Colonic mucosa (tissue), 4 donors: ENCODE results near the gene MYO1A. TPM values are rescaled to one million over a fixed set of nuclear protein-coding genes. Genes with fewer than 3 reads are reported as not detected.

ENCODE experiments used
- DNase-seq: peaks from one replicate; pipeline ENCODE4 v3.0.0-alpha.2; 2020
- H3K27ac ChIP-seq: fragments of 200-600 bp; one replicate; pipeline ENCODE4 v1.8.0; 2021
- H3K27me3 ChIP-seq: fragments of 200-600 bp; one replicate; pipeline ENCODE4 v1.8.0; 2021
- H3K36me3 ChIP-seq: fragments of 200-600 bp; one replicate; pipeline ENCODE4 v1.8.0; 2021
- H3K4me1 ChIP-seq: fragments of 200-600 bp; one replicate; pipeline ENCODE4 v1.8.0; 2021; ENCODE audit warnings: mild to moderate bottlenecking
- H3K4me3 ChIP-seq: fragments of 200-600 bp; one replicate; pipeline ENCODE4 v1.8.0; 2021
- H3K9ac ChIP-seq, 2 donors: one replicate each; pipeline ENCODE4 v1.7.0; 2013; ENCODE audit warnings: control low read depth in 2 of 2, low read depth in 2 of 2, low read length in 2 of 2
- H3K9me3 ChIP-seq: fragments of 200-600 bp; one replicate; pipeline ENCODE4 v1.8.0; 2021
- intact Hi-C: fragments of 100-400 bp; cut with DNase I; formaldehyde crosslinking; loops from one replicate; pipeline ENCODE4 v1.14.1; 2022
- total RNA-seq, 2 donors: library from RNA; stranded (reverse); fragmentation: NEBNext Ultra II Directional in 1 of 2; extraction: Animal tissue kit (Norgen Biotek cat#: 25700) in 1 of 2; gene quantifications; one replicate each; pipeline ENCODE4 v1.2.1, GENCODE V29; 2021
- TF ChIP-seq, protein P1 (sequence below): fragments of 200-600 bp; IDR thresholded peaks from one replicate; pipeline ENCODE4 v1.8.0; 2022; ENCODE audit warnings: antibody characterized with exemption, mild to moderate bottlenecking
- donor health status: healthy.
- donor health status: DM: no; HTN: no; CAD: no.
- donor health status: DM: no; HTN: no; CAD: no.

The MYO1A gene
- total RNA-seq, 2 donors from 2014 or later, result 261 to 273 TPM

DNA sequence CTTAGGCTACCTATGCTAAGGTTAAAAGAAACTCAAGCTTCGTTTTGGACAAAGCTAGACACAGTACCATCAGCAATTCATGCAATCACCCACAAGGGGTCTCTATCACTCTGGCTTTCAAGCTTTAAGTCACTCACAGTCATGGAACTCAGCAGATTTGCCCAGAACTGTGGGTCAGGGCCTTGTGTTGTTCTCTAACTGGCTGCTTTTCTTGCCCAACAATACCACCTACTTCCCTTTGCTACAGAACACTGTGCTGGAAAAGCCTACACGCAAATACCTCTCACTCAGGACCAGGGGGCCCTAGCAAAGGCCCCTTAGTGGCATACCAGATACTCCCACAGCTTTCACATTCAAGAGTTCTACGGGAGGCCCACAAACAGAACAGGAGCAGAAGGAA, 19.6 kb upstream of the MYO1A start:
- H3K4me3 ChIP-seq, result no peak overlapping the region
- intact Hi-C loops, result loop anchor here (2.0 kb wide), 1 partner anchor 43 kb away; no protein-coding TSS in a partner anchor
- no peaks in the 10 kb centered on the region for H3K27me3 ChIP-seq
- DNase-seq, result peak; percentile 73
- TF ChIP-seq, protein P1, sequence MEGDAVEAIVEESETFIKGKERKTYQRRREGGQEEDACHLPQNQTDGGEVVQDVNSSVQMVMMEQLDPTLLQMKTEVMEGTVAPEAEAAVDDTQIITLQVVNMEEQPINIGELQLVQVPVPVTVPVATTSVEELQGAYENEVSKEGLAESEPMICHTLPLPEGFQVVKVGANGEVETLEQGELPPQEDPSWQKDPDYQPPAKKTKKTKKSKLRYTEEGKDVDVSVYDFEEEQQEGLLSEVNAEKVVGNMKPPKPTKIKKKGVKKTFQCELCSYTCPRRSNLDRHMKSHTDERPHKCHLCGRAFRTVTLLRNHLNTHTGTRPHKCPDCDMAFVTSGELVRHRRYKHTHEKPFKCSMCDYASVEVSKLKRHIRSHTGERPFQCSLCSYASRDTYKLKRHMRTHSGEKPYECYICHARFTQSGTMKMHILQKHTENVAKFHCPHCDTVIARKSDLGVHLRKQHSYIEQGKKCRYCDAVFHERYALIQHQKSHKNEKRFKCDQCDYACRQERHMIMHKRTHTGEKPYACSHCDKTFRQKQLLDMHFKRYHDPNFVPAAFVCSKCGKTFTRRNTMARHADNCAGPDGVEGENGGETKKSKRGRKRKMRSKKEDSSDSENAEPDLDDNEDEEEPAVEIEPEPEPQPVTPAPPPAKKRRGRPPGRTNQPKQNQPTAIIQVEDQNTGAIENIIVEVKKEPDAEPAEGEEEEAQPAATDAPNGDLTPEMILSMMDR, result peak; percentile 84
- H3K9me3 ChIP-seq, result no peaks in the 10 kb centered on the region
- H3K27ac ChIP-seq, result no peak overlapping the region
- H3K9ac ChIP-seq, result peak overlapping the region in 1 of 2 donors; percentile 30
- no peaks in the 10 kb centered on the region for H3K4me1 ChIP-seq
- no peaks in the 10 kb centered on the region for H3K36me3 ChIP-seq

DNA sequence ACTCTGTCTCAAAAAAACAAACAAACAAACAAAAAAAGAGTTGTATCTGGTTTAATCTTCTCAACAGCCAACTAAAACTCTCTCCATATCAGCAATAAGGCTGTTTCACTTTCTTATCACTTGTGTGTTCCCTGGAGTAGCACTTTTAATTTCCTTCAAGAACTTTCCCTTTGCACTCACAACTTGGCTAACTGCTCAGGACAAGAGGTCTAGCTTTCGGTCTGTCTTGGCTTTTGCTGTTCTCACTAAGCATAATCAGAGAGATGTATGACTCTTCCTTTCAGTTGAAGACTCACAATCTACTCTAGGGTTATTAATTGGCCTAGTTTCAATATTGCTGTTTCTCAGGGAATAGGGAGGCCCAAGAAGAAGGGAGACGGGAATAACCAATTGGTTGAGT, 16.3 kb upstream of the MYO1A start:
- Histone ChIP-seq H3K4me3 (no peak overlapping the region), H3K27me3 (no peaks in the 10 kb centered on the region), H3K9me3 (no peaks in the 10 kb centered on the region), H3K4me1 (no peaks in the 10 kb centered on the region), H3K27ac (no peak overlapping the region), H3K36me3 (no peaks in the 10 kb centered on the region), H3K9ac (no peak overlapping the region)
- intact Hi-C loops, result no loop called here
- DNase-seq, result no peak
- TF ChIP-seq, protein P1, result no peak

DNA sequence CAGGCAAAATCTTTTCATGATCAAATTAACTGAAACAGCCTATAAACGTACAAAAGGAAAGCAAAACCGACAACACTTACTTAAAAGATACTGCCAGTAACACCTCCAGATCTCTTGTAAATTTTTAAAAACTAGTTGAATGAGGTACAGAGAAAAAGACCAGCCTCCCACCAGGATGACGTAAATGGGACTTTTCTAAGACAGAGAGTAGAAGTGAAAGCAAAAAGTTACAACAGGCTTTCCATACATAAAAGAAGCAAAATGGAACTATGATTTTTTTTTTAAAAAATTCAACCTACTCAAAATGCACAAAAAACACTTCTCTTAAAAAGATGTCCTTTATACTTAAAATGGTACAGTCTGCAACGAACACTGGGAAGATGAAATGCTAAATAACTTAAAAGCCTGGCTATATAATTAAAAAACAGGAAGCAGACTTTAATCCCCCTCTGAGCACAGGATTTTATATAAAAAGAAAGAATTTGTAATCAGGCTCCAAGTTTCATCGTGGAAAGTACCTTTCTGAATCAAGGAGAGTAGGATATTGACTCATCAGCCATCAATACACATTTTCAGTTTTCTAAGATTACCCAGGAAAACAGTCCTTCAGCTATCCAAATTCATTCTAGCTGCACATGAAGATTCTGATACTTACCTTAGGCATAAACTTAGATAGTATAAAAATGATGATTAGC, 14.2 kb upstream of the MYO1A start:
- H3K27me3 ChIP-seq, result no peaks in the 10 kb centered on the region
- peak overlapping the region; percentile 64 for H3K27ac ChIP-seq
- intact Hi-C loops, result no loop called here
- no peak overlapping the region for H3K9ac ChIP-seq
- no peaks in the 10 kb centered on the region for H3K4me1 ChIP-seq
- no peak overlapping the region for H3K4me3 ChIP-seq
- DNase-seq, result no peak
- TF ChIP-seq, protein P1, result no peak
- no peaks in the 10 kb centered on the region for H3K9me3 ChIP-seq
- no peaks in the 10 kb centered on the region for H3K36me3 ChIP-seq

DNA sequence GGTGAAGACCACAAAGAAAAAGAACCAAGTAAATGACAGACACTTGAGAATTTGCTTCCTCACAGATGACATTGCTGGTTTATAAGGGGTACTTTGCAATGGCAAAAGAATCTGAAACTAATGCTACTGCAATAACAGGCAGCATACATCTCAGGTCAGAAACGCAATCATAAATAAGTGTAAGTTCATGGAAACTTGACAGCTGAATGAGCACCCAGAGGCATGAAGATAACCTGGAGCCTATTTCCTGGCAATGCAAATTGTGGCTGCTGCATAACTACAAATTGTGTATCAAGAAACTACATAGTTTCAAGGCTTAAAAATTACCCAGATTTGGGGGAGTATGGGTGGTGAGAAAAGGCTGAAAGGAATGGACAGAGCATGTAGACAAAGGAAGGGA, 8.5 kb upstream of the MYO1A start:
- H3K9ac ChIP-seq, result no peak overlapping the region
- H3K9me3 ChIP-seq, result no peaks in the 10 kb centered on the region
- H3K27me3 ChIP-seq, result no peaks in the 10 kb centered on the region
- H3K36me3 ChIP-seq, result no peaks in the 10 kb centered on the region
- DNase-seq, result no peak
- TF ChIP-seq, protein P1, result no peak
- no peak overlapping the region for H3K27ac ChIP-seq
- H3K4me3 ChIP-seq, result no peak overlapping the region
- H3K4me1 ChIP-seq, result no peaks in the 10 kb centered on the region
- intact Hi-C loops, result loop anchor here (2.0 kb wide), 1 partner anchor 50 kb away; no protein-coding TSS in a partner anchor

DNA sequence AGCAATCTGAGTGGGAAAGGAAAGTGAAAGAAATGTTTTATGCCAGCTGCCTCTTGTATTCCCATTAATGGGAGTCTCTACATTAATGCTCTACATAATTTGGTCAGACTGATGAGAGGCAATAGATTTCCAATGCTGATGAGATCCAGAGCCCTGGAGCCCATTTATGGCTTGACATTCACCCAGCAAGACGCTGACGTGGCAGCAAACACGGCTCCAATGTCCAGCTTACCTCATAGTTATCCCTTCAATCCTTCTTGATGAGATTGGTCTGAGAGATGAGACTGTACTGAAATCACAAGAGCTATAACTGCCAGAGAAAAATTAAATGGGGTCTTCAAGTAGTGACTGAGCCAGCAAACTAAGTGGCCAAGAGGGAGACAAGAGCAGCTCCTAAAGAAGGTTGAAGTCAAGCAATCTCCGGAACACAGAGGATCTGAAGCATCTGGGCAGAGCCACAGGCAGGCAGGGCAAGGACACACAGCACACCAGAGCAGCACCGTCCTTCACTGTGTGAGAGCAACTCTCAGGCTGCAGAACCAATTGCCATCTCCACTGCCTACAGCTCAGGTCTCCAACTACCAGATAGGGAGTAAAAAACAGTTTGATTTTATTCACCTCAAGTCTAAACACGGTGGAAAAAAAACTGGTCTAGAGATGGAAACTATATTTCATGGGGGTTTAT, 7.3 kb upstream of the MYO1A start:
- H3K36me3 ChIP-seq, result no peaks in the 10 kb centered on the region
- no peaks in the 10 kb centered on the region for H3K4me1 ChIP-seq
- intact Hi-C loops, result no loop called here
- H3K27ac ChIP-seq, result peak overlapping the region; percentile 30
- no peaks in the 10 kb centered on the region for H3K27me3 ChIP-seq
- no peak overlapping the region for H3K4me3 ChIP-seq
- no peaks in the 10 kb centered on the region for H3K9me3 ChIP-seq
- TF ChIP-seq, protein P1, result no peak
- peak overlapping the region in 1 of 2 donors; percentile 7 for H3K9ac ChIP-seq
- no peak for DNase-seq
